Spleen (tissue), 7 donors: ENCODE results near the gene PROX1.

ENCODE experiments used
- CTCF ChIP-seq, 11 experiments: fragments of 200-600 bp in 7 of 11; fragments of 450-650 bp in 4 of 11; sonication (generic) in 4 of 11; IDR thresholded peaks in 8 of 11; conservative IDR thresholded peaks in 3 of 11; 1 replicate in 7 of 11; 2 replicates in 4 of 11; pipeline versions ENCODE4 v1.4.0 to v1.8.0; 2016 to 2021; ENCODE audit warnings: antibody characterized with exemption in 11 of 11, inconsistent platforms in 4 of 11, mild to moderate bottlenecking in 1 of 11
- POLR2A ChIP-seq, 3 donors: fragments of 450-650 bp; IDR thresholded peaks; one replicate each; pipeline ENCODE4 v1.5.1; 2017; ENCODE audit warnings: antibody characterized with exemption in 3 of 3, mild to moderate bottlenecking in 1 of 3
- POLR2AphosphoS5 ChIP-seq, 3 donors: sonication (generic); formaldehyde crosslinking; IDR thresholded peaks; one replicate each; pipeline ENCODE4 v1.5.1; 2017; ENCODE audit warnings: antibody characterized with exemption in 3 of 3
- donor health status: DM: no; HTN: no; CAD: no; lungs with moderate emphysema.
- donor health status: DM: no; HTN: no; CAD: no.
- donor health status: DM: no; HTN: no; CAD: no.

- TF ChIP-seq CTCF (IDR thresholded peaks at IDR 0.05 in 8 of 11, conservative IDR thresholded peaks at IDR 0.05 in 3 of 11) (no peak), POLR2AphosphoS5 (IDR thresholded peaks at IDR 0.05) (peak in 1 of 3 donors; percentile 31), POLR2A (IDR thresholded peaks at IDR 0.05) (no peak)
These were observed 27.0 kb downstream of the PROX1 start for GRCh38 chr1:214014730-214015129.
